GM18861 (cell line): ENCODE measurements around the gene MEF2D.

Experiments
- ATAC-seq: cut with Tn5 transposase; IDR thresholded peaks from one replicate; pipeline ENCODE4 v1.9.1; 2021; ENCODE audit not compliant: unreplicated experiment

MEF2D gene

GRCh38 chr1:156500543-156500792 lies at the start of gene MEF2D:
Gene MEF2D (minus strand): TSS chr1:156500775. CDS start chr1:156483292, 17,483 bp downstream.
- ATAC-seq, result no peak

GRCh38 chr1:156550346-156550745 lies 49.8 kb upstream of the MEF2D start:
- no peak for ATAC-seq

GRCh38 chr1:156549831-156550230 lies 49.3 kb upstream of the MEF2D start:
- no peak for ATAC-seq

- no peak for ATAC-seq
These were observed 48.8 kb upstream of the MEF2D start for GRCh38 chr1:156549390-156549789.

GRCh38 chr1:156547982-156548381 lies 47.4 kb upstream of the MEF2D start:
- no peak for ATAC-seq

- no peak for ATAC-seq
These were observed 46.9 kb upstream of the MEF2D start for GRCh38 chr1:156547434-156547833.

- ATAC-seq, result no peak
These were observed 45.7 kb upstream of the MEF2D start for GRCh38 chr1:156546267-156546666.

- ATAC-seq, result no peak
These were observed 44.1 kb upstream of the MEF2D start for GRCh38 chr1:156544592-156545102.

GRCh38 chr1:156543066-156543465 lies 42.5 kb upstream of the MEF2D start:
- ATAC-seq, result no peak

GRCh38 chr1:156540955-156541354 lies 40.4 kb upstream of the MEF2D start:
- no peak for ATAC-seq

- no peak for ATAC-seq
These were observed 39.3 kb upstream of the MEF2D start for GRCh38 chr1:156539818-156540355.

GRCh38 chr1:156538711-156539440 lies 38.3 kb upstream of the MEF2D start:
- no peak for ATAC-seq

GRCh38 chr1:156537027-156537426 lies 36.5 kb upstream of the MEF2D start:
- ATAC-seq, result no peak

GRCh38 chr1:156534424-156535060 lies 34.0 kb upstream of the MEF2D start:
- no peak for ATAC-seq

GRCh38 chr1:156533568-156534220 lies 33.1 kb upstream of the MEF2D start:
- ATAC-seq, result no peak

- no peak for ATAC-seq
These were observed 31.8 kb upstream of the MEF2D start for GRCh38 chr1:156532374-156532773.

GRCh38 chr1:156530006-156530405 lies 29.4 kb upstream of the MEF2D start:
- ATAC-seq, result no peak

GRCh38 chr1:156528875-156529425 lies 28.4 kb upstream of the MEF2D start:
- no peak for ATAC-seq

- ATAC-seq, result no peak
These were observed 27.7 kb upstream of the MEF2D start for GRCh38 chr1:156528231-156528630.

- no peak for ATAC-seq
These were observed 27.0 kb upstream of the MEF2D start for GRCh38 chr1:156527584-156527983.

- no peak for ATAC-seq
These were observed 25.4 kb upstream of the MEF2D start for GRCh38 chr1:156525856-156526489.
